Measurements from ENCODE around the gene UTP4. TPM values are rescaled to one million over a fixed set of nuclear protein-coding genes. Genes with fewer than 3 reads are reported as not detected.

Gene UTP4
- total RNA-seq, 1 experiment from 2014 or later: 61.7 TPM

- TF ChIP-seq CTCF (IDR thresholded peaks at IDR 0.05) (no peak), SIN3A (IDR thresholded peaks at IDR 0.05; ENCODE audit: borderline replicate concordance, insufficient read depth, low read depth, low read length) (no peak), POLR2AphosphoS5 (IDR thresholded peaks at IDR 0.05; ENCODE audit: low read depth, low read length) (no peak), TCF7L2 (IDR thresholded peaks at IDR 0.05; ENCODE audit: low read depth, low read length) (no peak), REST (IDR thresholded peaks at IDR 0.05; ENCODE audit: insufficient read depth in 1 of 2, low read depth in 2 of 2, low read length in 1 of 2) (no peak)
- intact Hi-C loops (cut with micrococcal nuclease; ENCODE audit: unreplicated experiment): no loop called here
- Histone ChIP-seq H3K9me3 (ENCODE audit: control insufficient read depth, insufficient read depth, low read depth, low read length) (no peaks in the 10 kb centered on the region), H3K36me3 (ENCODE audit: control insufficient read depth, insufficient read depth, low read length) (no peaks in the 10 kb centered on the region), H3K27me3 (ENCODE audit: control insufficient read depth, insufficient read depth, low read length) (no peaks in the 10 kb centered on the region), H3K4me3 (ENCODE audit: low read depth in 2 of 2, low read length in 2 of 2) (no peak overlapping the region), H3K27ac (ENCODE audit: low read length) (no peak overlapping the region), H3K4me1 (ENCODE audit: control insufficient read depth, insufficient read depth, low read length) (peaks cover 17% of the 10 kb centered on the region)
- no TSS peak for BruUV-seq (replicated peaks)
- ATAC-seq (no peak), DNase-seq (ENCODE audit: low read depth, low spot score) (no peak)
- in situ Hi-C loops (cut with HindIII; ENCODE audit: low pct_unique_long_range_greater_than_20kb, low sequenced_read_pairs): no loop called here
- ChIA-PET CTCF (no interaction called here), POLR2A (no interaction called here)
Measured at GRCh38 chr16:69204172-69204571, 71.7 kb downstream of the UTP4 start.

- intact Hi-C loops (cut with micrococcal nuclease; ENCODE audit: unreplicated experiment): no loop called here
- Histone ChIP-seq H3K4me3 (ENCODE audit: low read depth in 2 of 2, low read length in 2 of 2) (no peak overlapping the region), H3K27me3 (ENCODE audit: control insufficient read depth, insufficient read depth, low read length) (no peaks in the 10 kb centered on the region), H3K27ac (ENCODE audit: low read length) (no peak overlapping the region), H3K9me3 (ENCODE audit: control insufficient read depth, insufficient read depth, low read depth, low read length) (no peaks in the 10 kb centered on the region), H3K4me1 (ENCODE audit: control insufficient read depth, insufficient read depth, low read length) (0 out of 2 replicates have a peak, but pooled peaks cover 2% of the 10 kb centered on the region), H3K36me3 (ENCODE audit: control insufficient read depth, insufficient read depth, low read length) (no peaks in the 10 kb centered on the region)
- in situ Hi-C loops (cut with HindIII; ENCODE audit: low pct_unique_long_range_greater_than_20kb, low sequenced_read_pairs): no loop called here
- DNase-seq (ENCODE audit: low read depth, low spot score): no peak
- ChIA-PET CTCF (no interaction called here), POLR2A (no interaction called here)
- TF ChIP-seq REST (IDR thresholded peaks at IDR 0.05; ENCODE audit: insufficient read depth in 1 of 2, low read depth in 2 of 2, low read length in 1 of 2) (no peak), CTCF (IDR thresholded peaks at IDR 0.05) (no peak), SIN3A (IDR thresholded peaks at IDR 0.05; ENCODE audit: borderline replicate concordance, insufficient read depth, low read depth, low read length) (no peak), POLR2AphosphoS5 (IDR thresholded peaks at IDR 0.05; ENCODE audit: low read depth, low read length) (no peak), TCF7L2 (IDR thresholded peaks at IDR 0.05; ENCODE audit: low read depth, low read length) (no peak)
- no TSS peak for BruUV-seq (replicated peaks)
- no peak for ATAC-seq
Measured at GRCh38 chr16:69209735-69210134, 77.3 kb downstream of the UTP4 start.

Data from Panc1 (cell line).